Stimulated activated CD4-positive, alpha-beta T cell treated with anti-CD3 and anti-CD28 coated beads, Interleukin-12 subunit alpha, Interleukin-12 subunit beta, amount 100 ng/mL, for 48 hours (primary cell): ENCODE measurements around the gene IRF4.
"Not testable (repeated sequence)": the region's sequence is repeated elsewhere in the genome, so short reads cannot be mapped to it uniquely, and the experiment has no call there.

Experiments used
- DNase-seq, 3 donors: peaks; one replicate each; pipeline ENCODE4 v3.0.0-alpha.2; 2020; ENCODE audit warnings: low read depth in 2 of 3, low spot score in 1 of 3

The IRF4 gene

GRCh38 chr6:415087-415486 lies 23.5 kb downstream of the IRF4 start:
- no peak for DNase-seq

- no peak for DNase-seq
These were observed 29.7 kb downstream of the IRF4 start for GRCh38 chr6:421211-421610.

- DNase-seq: peak in 2 of 3 donors; percentile 49 to 66
These were observed 31.0 kb downstream of the IRF4 start for GRCh38 chr6:422433-423054.

GRCh38 chr6:423055-423798 lies 31.7 kb downstream of the IRF4 start:
- no peak for DNase-seq

- DNase-seq: no peak
These were observed 32.3 kb downstream of the IRF4 start for GRCh38 chr6:423799-424345.

GRCh38 chr6:424741-425417 lies 33.3 kb downstream of the IRF4 start:
- DNase-seq: no peak

- DNase-seq: not testable (repeated sequence)
These were observed 33.9 kb downstream of the IRF4 start for GRCh38 chr6:425418-425788.

- not testable (repeated sequence) for DNase-seq
These were observed 34.7 kb downstream of the IRF4 start for GRCh38 chr6:426198-426738.

- no peak for DNase-seq
These were observed 36.6 kb downstream of the IRF4 start for GRCh38 chr6:428047-428603.

- no peak for DNase-seq
These were observed 38.1 kb downstream of the IRF4 start for GRCh38 chr6:429515-430121.

GRCh38 chr6:431504-431903 lies 40.0 kb downstream of the IRF4 start:
- no peak for DNase-seq

- DNase-seq: peak; percentile 54 to 77 (median 57)
These were observed 40.4 kb downstream of the IRF4 start for GRCh38 chr6:431986-432385.

- no peak for DNase-seq
These were observed 42.6 kb downstream of the IRF4 start for GRCh38 chr6:434051-434705.

- DNase-seq: no peak
These were observed 44.1 kb downstream of the IRF4 start for GRCh38 chr6:435441-436307.

- no peak for DNase-seq
These were observed 44.9 kb downstream of the IRF4 start for GRCh38 chr6:436308-437036.

GRCh38 chr6:437037-437392 lies 45.5 kb downstream of the IRF4 start:
- no peak for DNase-seq

GRCh38 chr6:438634-439170 lies 47.1 kb downstream of the IRF4 start:
- no peak for DNase-seq

GRCh38 chr6:439641-440167 lies 48.2 kb downstream of the IRF4 start:
- no peak for DNase-seq
